Choroid plexus epithelial cell (primary cell): ENCODE measurements around the gene ITGB8.

Experiments
- DNase-seq: peaks from one replicate; pipeline ENCODE4 v3.0.0-alpha.2; 2010; ENCODE audit warnings: low read depth
- H3K4me3 ChIP-seq: 2 replicates; pipeline ENCODE4 v1.5.1; 2011; ENCODE audit warnings: low read depth, mild to moderate bottlenecking, control low read depth, low read length, moderate library complexity
- TF ChIP-seq, protein P1 (sequence below): conservative IDR thresholded peaks from 2 replicates; pipeline ENCODE4 v1.5.1; 2011; ENCODE audit warnings: low read depth, mild to moderate bottlenecking, control low read depth, inconsistent platforms, low read length, moderate library complexity

ITGB8 gene

DNA sequence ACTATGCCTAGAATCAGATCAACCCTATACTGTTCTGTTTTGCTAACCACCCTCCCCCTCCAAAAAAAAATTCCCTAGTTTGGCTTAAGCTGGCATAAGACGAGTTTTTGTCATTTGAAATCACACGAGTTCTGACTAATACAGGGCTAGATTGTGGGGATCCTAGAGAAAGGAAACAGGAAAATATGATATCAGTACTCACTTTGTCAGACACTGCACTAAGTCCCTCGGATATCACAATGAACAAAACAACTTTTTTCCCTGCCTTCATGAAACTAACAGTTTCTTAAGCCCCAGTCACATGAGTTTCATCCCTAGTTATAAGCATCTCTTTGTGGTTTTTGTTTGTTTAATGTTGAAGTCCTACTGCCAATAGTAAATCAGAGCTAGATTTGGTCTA is 118.5 kb downstream of the ITGB8 start:
- DNase-seq: no peak
- TF ChIP-seq, protein P1, sequence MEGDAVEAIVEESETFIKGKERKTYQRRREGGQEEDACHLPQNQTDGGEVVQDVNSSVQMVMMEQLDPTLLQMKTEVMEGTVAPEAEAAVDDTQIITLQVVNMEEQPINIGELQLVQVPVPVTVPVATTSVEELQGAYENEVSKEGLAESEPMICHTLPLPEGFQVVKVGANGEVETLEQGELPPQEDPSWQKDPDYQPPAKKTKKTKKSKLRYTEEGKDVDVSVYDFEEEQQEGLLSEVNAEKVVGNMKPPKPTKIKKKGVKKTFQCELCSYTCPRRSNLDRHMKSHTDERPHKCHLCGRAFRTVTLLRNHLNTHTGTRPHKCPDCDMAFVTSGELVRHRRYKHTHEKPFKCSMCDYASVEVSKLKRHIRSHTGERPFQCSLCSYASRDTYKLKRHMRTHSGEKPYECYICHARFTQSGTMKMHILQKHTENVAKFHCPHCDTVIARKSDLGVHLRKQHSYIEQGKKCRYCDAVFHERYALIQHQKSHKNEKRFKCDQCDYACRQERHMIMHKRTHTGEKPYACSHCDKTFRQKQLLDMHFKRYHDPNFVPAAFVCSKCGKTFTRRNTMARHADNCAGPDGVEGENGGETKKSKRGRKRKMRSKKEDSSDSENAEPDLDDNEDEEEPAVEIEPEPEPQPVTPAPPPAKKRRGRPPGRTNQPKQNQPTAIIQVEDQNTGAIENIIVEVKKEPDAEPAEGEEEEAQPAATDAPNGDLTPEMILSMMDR: no peak
- no peak overlapping the region for H3K4me3 ChIP-seq

DNA sequence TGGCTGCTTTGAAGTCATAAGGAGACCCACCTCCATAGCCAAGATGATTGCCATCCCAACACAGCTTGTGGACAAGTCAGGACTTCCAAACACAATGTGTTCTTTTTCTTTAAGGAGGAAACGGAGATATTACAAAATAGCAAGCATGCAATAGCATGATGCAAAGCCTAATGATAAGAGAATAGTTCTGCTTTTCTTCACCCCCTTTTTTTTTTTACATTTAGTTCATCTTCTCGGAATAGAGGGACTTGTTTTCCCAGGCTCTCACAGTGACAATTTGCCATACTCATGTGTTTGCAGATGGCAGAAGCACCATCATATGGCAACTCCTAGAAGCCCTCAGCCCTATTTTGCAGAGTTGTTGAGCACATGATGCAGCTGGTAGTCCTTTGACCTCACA is 119.8 kb downstream of the ITGB8 start:
- TF ChIP-seq, protein P1: no peak
- no peak overlapping the region for H3K4me3 ChIP-seq
- DNase-seq: no peak

DNA sequence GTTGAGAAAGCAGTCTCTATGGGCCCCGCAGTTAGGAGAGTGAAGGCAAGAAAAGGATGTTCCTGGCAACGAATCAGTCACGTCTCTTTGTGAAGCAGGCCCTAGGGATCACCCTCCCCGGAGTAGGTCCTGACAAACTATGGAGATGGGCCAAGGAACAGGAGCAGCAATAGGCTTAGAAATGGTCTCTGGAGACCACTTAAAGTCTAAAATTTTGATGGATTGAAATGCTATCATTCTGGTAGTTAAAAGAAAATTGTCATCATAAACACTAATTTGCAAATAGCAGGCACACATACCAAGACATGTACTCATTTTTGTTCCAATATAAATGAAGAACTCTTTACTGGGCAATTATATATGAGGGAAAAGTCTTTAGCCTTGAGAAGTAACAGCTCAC is 123.5 kb downstream of the ITGB8 start:
- H3K4me3 ChIP-seq: no peak overlapping the region
- DNase-seq: no peak
- TF ChIP-seq, protein P1: no peak

DNA sequence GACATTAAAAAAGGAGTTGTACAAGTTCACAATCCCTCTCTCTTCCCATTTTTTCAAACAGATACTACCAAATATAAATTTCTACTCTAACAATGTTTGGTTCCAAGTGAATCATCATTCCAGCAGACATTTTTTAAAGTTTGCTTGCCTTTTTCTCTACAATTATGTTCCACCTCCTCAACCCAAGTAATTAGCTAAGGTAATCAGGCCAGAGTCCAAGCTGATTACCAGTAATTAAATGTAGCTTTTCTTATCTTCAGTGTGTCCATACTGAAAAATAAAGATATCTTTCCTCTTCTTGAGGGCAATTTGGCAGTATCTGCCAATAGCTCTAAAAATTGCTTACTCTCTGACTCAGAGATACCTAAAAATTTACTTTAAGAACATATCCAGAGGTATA is 126.0 kb downstream of the ITGB8 start:
- no peak overlapping the region for H3K4me3 ChIP-seq
- TF ChIP-seq, protein P1: no peak
- no peak for DNase-seq

DNA sequence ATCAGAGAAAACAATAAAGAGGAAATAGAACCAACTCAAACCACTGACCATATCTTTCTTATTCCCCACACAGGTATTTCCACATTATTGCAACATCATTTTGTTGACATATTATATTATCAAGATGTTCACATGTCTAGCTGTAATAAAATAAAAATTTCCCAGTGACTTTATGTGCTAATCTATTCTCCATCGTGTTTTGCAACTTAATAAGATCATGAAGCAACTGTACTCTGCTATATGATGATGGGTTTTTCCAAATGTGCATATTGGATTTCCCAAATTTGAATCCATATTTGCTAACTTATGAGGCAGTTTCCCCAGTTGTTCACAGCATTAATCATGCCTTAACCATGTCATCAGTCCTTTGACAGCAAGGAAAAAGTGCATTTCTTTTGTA is 127.8 kb downstream of the ITGB8 start:
- TF ChIP-seq, protein P1: no peak
- H3K4me3 ChIP-seq: no peak overlapping the region
- no peak for DNase-seq

DNA sequence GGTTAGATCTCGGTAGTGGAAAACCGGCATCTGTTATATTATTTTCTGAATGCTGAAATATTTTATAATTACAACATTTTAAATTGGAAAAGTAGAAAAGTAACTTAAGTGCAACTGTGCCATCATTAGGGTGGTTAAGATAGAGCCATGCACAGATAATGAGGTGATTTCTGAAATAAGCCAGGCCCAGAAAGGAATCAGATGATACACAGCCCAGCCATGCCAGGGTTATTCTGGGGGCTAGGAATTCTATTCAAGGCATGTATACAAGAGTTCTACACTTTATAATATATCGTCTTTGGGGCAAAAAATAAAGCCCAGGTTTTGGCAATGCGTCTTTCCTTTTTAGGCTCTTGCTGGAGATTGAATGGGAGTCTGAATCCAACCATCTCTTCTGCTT is 128.7 kb downstream of the ITGB8 start:
- DNase-seq: no peak

DNA sequence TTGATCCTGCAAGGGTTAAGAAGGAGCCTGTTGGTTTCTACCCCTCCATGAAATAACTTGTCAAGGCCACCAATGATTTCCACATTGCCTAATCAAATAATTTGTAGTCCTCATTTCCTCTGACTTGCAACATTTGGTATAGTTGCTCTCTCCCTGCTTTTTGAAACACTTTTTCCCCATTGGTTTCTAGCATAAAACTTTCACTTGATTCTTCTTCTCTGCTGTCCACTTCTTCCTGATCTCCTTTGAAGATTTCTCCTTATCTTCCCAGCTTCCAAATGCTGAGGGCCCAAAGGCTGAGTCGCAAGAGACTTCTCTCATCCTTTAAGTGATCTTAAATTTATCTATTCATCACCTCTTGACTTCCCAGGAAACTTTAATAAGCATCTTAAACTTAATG is 134.2 kb downstream of the ITGB8 start:
- TF ChIP-seq, protein P1: no peak
- no peak for DNase-seq
- H3K4me3 ChIP-seq: no peak overlapping the region

More for the DNA sequence above, 128.7 kb downstream of the ITGB8 start:
- no peak overlapping the region for H3K4me3 ChIP-seq
- TF ChIP-seq, protein P1: no peak
